ENCODE results near the gene ZNF582. TPM values are rescaled to one million over a fixed set of nuclear protein-coding genes. Genes with fewer than 3 reads are reported as not detected.

The ZNF582 gene
- total RNA-seq, 1 donor from 2014 or later, result 4.3 TPM

DNA sequence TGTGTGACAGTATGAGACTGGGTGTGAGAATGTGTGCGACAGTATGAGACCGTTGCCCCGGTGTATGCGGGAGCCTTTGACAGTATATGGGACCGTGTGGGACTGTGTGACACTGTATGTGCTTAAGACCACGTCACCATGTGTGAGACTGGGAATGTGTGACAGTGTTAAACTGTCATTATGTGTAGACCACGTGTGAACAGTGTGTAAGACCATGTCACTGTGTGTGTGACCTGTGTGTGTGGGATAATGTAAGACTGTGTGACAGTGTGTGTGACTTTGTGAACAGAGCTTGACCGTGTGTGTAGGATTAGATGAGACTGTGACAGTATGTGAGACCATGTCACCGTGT, 11.3 kb upstream of the ZNF582 start:
- intact Hi-C loops (cut with DNase I), result no loop called here
- Histone ChIP-seq H3K9me3 (peaks cover 49% of the 10 kb centered on the region), H3K36me3 (peaks cover 26% of the 10 kb centered on the region), H3K27me3 (ENCODE audit: low read depth) (no peaks in the 10 kb centered on the region), H3K4me1 (peaks cover 15% of the 10 kb centered on the region), H3K27ac (peak overlapping the region; percentile 94), H3K4me3 (peak overlapping the region; percentile 84)
- peak in 1 of 2 donors; percentile 2 for ATAC-seq
- TF ChIP-seq, protein P1, sequence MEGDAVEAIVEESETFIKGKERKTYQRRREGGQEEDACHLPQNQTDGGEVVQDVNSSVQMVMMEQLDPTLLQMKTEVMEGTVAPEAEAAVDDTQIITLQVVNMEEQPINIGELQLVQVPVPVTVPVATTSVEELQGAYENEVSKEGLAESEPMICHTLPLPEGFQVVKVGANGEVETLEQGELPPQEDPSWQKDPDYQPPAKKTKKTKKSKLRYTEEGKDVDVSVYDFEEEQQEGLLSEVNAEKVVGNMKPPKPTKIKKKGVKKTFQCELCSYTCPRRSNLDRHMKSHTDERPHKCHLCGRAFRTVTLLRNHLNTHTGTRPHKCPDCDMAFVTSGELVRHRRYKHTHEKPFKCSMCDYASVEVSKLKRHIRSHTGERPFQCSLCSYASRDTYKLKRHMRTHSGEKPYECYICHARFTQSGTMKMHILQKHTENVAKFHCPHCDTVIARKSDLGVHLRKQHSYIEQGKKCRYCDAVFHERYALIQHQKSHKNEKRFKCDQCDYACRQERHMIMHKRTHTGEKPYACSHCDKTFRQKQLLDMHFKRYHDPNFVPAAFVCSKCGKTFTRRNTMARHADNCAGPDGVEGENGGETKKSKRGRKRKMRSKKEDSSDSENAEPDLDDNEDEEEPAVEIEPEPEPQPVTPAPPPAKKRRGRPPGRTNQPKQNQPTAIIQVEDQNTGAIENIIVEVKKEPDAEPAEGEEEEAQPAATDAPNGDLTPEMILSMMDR (IDR thresholded peaks at IDR 0.05), result no peak
- no peak for DNase-seq

DNA sequence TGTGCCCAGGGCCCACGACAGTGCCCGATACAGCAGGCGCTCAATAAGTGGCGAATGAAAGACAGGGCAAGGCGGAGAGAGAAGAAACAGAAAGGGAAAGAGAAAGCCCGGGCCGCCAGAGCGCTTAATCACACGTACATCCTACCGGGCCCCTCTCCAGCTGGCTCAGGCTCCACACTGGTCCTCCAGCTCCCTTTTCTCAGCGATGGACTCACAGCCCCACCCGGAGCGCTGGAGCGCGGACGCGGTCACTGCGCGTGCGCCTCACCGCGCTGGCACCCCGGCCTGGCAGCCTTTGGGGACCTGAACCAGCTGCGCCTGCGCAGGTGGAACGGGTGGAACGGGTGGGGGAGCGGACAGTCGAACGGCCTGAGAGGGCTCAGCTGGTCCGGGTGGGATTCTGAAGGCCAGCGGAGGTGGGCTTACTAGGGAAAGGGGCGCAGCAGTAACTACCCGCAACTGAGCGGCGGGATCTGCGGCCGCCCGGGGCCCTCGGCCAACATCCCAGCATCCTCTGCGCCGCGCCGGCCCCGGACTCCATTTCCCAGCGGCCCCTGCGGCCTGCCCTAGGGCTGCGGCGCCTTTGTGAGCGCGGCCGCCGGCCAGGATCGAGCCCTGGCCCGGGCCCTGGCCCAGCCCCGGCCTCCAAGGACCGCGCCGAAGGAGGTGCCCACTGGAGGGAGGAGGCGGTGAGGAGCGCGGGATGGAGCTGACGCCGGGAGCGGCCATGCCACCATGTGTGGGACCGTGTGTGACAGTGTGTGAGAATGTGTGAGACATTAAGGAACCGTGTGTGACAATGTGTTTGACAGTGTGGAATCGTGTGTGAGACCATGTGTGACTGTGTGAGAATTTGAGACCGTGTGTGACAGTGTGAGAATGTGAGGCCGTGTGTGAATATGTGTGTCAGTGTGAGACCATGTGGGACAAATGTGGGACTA, 10.7 kb upstream of the ZNF582 start, which contains the start of gene ZNF583:
Gene ZNF583 (plus strand): TSS at position 569 of the 941 bp plus-strand sequence. CDS start 2,783 bp downstream, outside the sequence.
- peak within 1 kb of the TSS; percentile 84 for H3K4me3 ChIP-seq
- H3K36me3 ChIP-seq, result peaks cover 20% of the 10 kb centered on the region
- H3K27ac ChIP-seq, result peak within 1 kb of the TSS; percentile 94
- no peaks in the 10 kb centered on the region for H3K27me3 ChIP-seq (ENCODE audit: low read depth)
- peaks cover 48% of the 10 kb centered on the region for H3K9me3 ChIP-seq
- intact Hi-C loops (cut with DNase I), result no loop called here
- TF ChIP-seq, protein P1 (IDR thresholded peaks at IDR 0.05), result no peak
- peaks cover 15% of the 10 kb centered on the region for H3K4me1 ChIP-seq
- ATAC-seq, result peak; percentile 99
- DNase-seq, result peak; percentile 96

DNA sequence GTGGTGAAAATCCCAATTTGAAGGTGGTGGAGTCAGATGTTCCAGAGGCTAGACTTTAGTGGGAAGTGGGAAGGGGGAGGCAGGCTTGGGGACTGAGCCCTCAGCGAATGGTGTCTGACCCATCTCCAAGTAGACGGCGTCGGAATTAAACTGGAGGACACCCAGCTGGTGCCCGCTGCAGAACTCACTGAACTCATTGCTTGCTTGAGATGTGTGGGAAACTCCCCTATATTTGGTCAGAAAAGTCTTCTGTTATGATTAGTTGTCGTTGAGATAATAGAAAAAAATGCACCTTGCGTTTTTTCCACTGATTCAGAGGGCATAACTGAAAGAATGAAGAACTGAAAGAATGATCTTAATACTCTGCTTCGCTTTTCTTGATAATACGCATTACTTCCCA, 9.9 kb upstream of the ZNF582 start:
- Histone ChIP-seq H3K9me3 (peaks cover 40% of the 10 kb centered on the region), H3K4me1 (peaks cover 15% of the 10 kb centered on the region), H3K36me3 (peaks cover 12% of the 10 kb centered on the region), H3K27ac (peak overlapping the region; percentile 94), H3K27me3 (ENCODE audit: low read depth) (no peaks in the 10 kb centered on the region), H3K4me3 (peak overlapping the region; percentile 84)
- no peak for DNase-seq
- TF ChIP-seq, protein P1 (IDR thresholded peaks at IDR 0.05), result no peak
- ATAC-seq, result no peak
- intact Hi-C loops (cut with DNase I), result no loop called here

DNA sequence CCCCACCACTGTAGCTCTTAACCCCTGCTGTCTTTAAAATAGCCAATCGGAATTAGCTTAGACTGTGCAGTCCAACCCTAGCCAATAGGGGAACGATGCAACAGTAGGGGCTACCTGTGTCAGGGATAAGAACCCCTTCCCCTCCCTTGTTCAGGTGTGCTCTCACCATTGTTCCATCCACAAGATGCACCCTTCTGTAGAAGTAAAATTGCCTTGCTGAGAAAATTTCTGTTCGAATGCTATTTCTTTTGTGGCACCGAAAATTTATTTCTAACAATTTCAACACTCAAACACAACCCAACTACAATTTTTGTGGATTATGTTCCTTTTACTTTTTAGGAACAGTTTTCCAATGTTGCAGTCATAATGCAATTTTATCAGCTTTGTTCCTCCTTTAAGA, 7.2 kb upstream of the ZNF582 start:
- intact Hi-C loops (cut with DNase I), result no loop called here
- peaks cover 34% of the 10 kb centered on the region for H3K9me3 ChIP-seq
- DNase-seq (no peak), ATAC-seq (no peak)
- TF ChIP-seq, protein P1 (IDR thresholded peaks at IDR 0.05), result no peak
- no peaks in the 10 kb centered on the region for H3K36me3 ChIP-seq
- H3K4me1 ChIP-seq, result peaks cover 15% of the 10 kb centered on the region
- H3K4me3 ChIP-seq, result no peak overlapping the region
- no peak overlapping the region for H3K27ac ChIP-seq
- H3K27me3 ChIP-seq (ENCODE audit: low read depth), result no peaks in the 10 kb centered on the region

DNA sequence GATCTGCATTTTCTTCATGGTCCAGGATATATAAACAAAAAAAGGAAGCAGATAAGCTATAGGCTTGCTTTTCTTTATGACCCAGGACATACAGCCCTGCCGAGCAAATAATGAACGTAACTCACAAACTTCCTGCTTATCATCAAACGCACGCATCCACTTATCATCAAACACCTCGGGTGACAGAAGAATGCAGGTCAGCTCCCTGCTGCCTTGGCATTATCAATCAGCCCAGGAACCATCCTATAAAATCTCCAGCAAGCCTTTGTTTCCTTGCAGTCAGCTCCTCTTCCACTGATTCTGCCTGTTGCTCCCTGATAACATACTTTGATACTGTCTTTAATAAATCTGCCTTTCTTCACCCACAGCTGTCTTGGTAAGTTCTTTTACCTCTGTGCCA, 5.5 kb upstream of the ZNF582 start:
- H3K27ac ChIP-seq, result no peak overlapping the region
- H3K9me3 ChIP-seq, result peaks cover 40% of the 10 kb centered on the region
- no peaks in the 10 kb centered on the region for H3K27me3 ChIP-seq (ENCODE audit: low read depth)
- intact Hi-C loops (cut with DNase I), result no loop called here
- DNase-seq (no peak), ATAC-seq (no peak)
- TF ChIP-seq, protein P1 (IDR thresholded peaks at IDR 0.05), result no peak
- no peaks in the 10 kb centered on the region for H3K36me3 ChIP-seq
- peaks cover 7% of the 10 kb centered on the region for H3K4me1 ChIP-seq
- H3K4me3 ChIP-seq, result no peak overlapping the region
